Activated gamma-delta T cell treated with anti-CD3 and anti-CD28 coated beads, Interleukin-2, amount 50 U/mL, for 16 hours (primary cell): ENCODE results near the gene L2HGDH.

Source experiments
- DNase-seq: peaks from one replicate; pipeline ENCODE4 v3.0.0-alpha.2; 2020; ENCODE audit warnings: low read depth

Gene L2HGDH

GRCh38 chr14:50229681-50230080 lies 82.3 kb downstream of the L2HGDH start:
- no peak for DNase-seq

GRCh38 chr14:50228313-50228712 lies 83.7 kb downstream of the L2HGDH start:
- no peak for DNase-seq

- no peak for DNase-seq
These were observed 86.1 kb downstream of the L2HGDH start for GRCh38 chr14:50225974-50226297.

GRCh38 chr14:50225067-50225973 lies 86.7 kb downstream of the L2HGDH start:
- DNase-seq, result no peak

- no peak for DNase-seq
These were observed 89.9 kb downstream of the L2HGDH start for GRCh38 chr14:50222055-50222613.

GRCh38 chr14:50218501-50218900 lies 93.5 kb downstream of the L2HGDH start:
- DNase-seq, result no peak

GRCh38 chr14:50215416-50215815 lies 96.6 kb downstream of the L2HGDH start:
- no peak for DNase-seq

- DNase-seq, result no peak
These were observed 98.2 kb downstream of the L2HGDH start for GRCh38 chr14:50213795-50214194.

GRCh38 chr14:50212726-50213125 lies 99.3 kb downstream of the L2HGDH start:
- no peak for DNase-seq

GRCh38 chr14:50210074-50210473 lies 102.0 kb downstream of the L2HGDH start:
- DNase-seq, result no peak

GRCh38 chr14:50198499-50198898 lies 113.5 kb downstream of the L2HGDH start:
- DNase-seq, result no peak

GRCh38 chr14:50191499-50191898 lies 120.5 kb downstream of the L2HGDH start:
- DNase-seq, result no peak
